Spleen (tissue), 13 donors: Measurements from ENCODE around the gene FOXD2. TPM values are rescaled to one million over a fixed set of nuclear protein-coding genes. Genes with fewer than 3 reads are reported as not detected.

Experiments used
- DNase-seq: peaks from one replicate; pipeline ENCODE4 v3.0.0-alpha.2; 2020
- H3K27ac ChIP-seq, 8 donors: fragments of 200-600 bp; sonication (generic) in 7 of 8; 1 replicate in 4 of 8; 2 replicates in 4 of 8; pipeline versions ENCODE4 v1.5.0 to v1.8.0; 2016 to 2021; ENCODE audit warnings: inconsistent platforms in 4 of 8, mild to moderate bottlenecking in 4 of 8, moderate library complexity in 1 of 8
- H3K27me3 ChIP-seq, 7 donors: fragments of 200-600 bp; sonication (generic) in 6 of 7; replicated peaks in 1 of 7; 1 replicate in 4 of 7; 2 replicates in 3 of 7; pipeline versions ENCODE4 v1.5.0 to v1.8.0; 2016 to 2021; ENCODE audit warnings: inconsistent platforms in 3 of 7, mild to moderate bottlenecking in 1 of 7
- H3K36me3 ChIP-seq, 6 donors: fragments of 200-600 bp; sonication (generic) in 5 of 6; 1 replicate in 4 of 6; 2 replicates in 2 of 6; pipeline versions ENCODE4 v1.5.0 to v1.8.0; 2016 to 2021; ENCODE audit warnings: inconsistent platforms in 2 of 6
- H3K4me1 ChIP-seq, 6 donors: fragments of 200-600 bp; sonication (generic) in 5 of 6; 1 replicate in 3 of 6; 2 replicates in 3 of 6; pipeline versions ENCODE4 v1.5.0 to v1.8.0; 2016 to 2021; ENCODE audit warnings: inconsistent platforms in 3 of 6
- H3K4me3 ChIP-seq, 8 donors: fragments of 200-600 bp; sonication (generic) in 7 of 8; 1 replicate in 4 of 8; 2 replicates in 4 of 8; pipeline versions ENCODE4 v1.5.0 to v1.8.0; 2016 to 2021; ENCODE audit warnings: inconsistent platforms in 4 of 8, mild to moderate bottlenecking in 4 of 8, moderate library complexity in 2 of 8
- H3K9me3 ChIP-seq, 8 donors: fragments of 200-600 bp; sonication (generic) in 7 of 8; 1 replicate in 4 of 8; 2 replicates in 4 of 8; pipeline versions ENCODE4 v1.5.0 to v1.8.0; 2016 to 2021; ENCODE audit warnings: inconsistent platforms in 4 of 8
- CTCF ChIP-seq, 11 experiments: fragments of 200-600 bp in 7 of 11; fragments of 450-650 bp in 4 of 11; sonication (generic) in 4 of 11; IDR thresholded peaks in 8 of 11; conservative IDR thresholded peaks in 3 of 11; 1 replicate in 7 of 11; 2 replicates in 4 of 11; pipeline versions ENCODE4 v1.4.0 to v1.8.0; 2016 to 2021; ENCODE audit warnings: antibody characterized with exemption in 11 of 11, inconsistent platforms in 4 of 11, mild to moderate bottlenecking in 1 of 11
- POLR2A ChIP-seq, 3 donors: fragments of 450-650 bp; IDR thresholded peaks; one replicate each; pipeline ENCODE4 v1.5.1; 2017; ENCODE audit warnings: antibody characterized with exemption in 3 of 3, mild to moderate bottlenecking in 1 of 3
- POLR2AphosphoS5 ChIP-seq, 3 donors: sonication (generic); formaldehyde crosslinking; IDR thresholded peaks; one replicate each; pipeline ENCODE4 v1.5.1; 2017; ENCODE audit warnings: antibody characterized with exemption in 3 of 3
- WGBS, 5 donors: extraction: QIAGEN DNeasy Blood & Tissue Kit in 3 of 5; methylation state at CpG; one replicate each; pipeline versions ENCODE4 v1.1.5 to v1.1.7; 2013 to 2018; 5-methylcytosine and 5-hydroxymethylcytosine counted together
- intact Hi-C: fragments of 100-400 bp; cut with DNase I; formaldehyde crosslinking; loops from one replicate; pipeline ENCODE4 v1.15.0; 2023; ENCODE audit warnings: low total_unique reads
- long read RNA-seq, 2 donors: transcript quantifications; one replicate each; lab custom pipeline, GENCODE V29; 2026
- polyA plus RNA-seq, 3 donors: library from polyadenylated mRNA; stranded (reverse); fragments of 200-250 nt; gene quantifications; one replicate each; pipeline ENCODE4 v1.2.1, GENCODE V29; 2013
- total RNA-seq, 7 donors: library from RNA; depleted of rRNA in 3 of 7; stranded (reverse); fragments of >200 nt in 3 of 7; fragmentation: NEBNext Ultra II Directional in 4 of 7; extraction: Animal tissue kit (Norgen Biotek cat#: 25700) in 4 of 7; gene quantifications; one replicate each; pipeline versions ENCODE4 v1.1.0 to v1.2.1, GENCODE V29; 2016 to 2021
- donor health status: healthy with polysubstance abuse.
- donor health status: DM: no; HTN: no; CAD: no; lungs with moderate emphysema.
- donor health status: DM: no; HTN: no; CAD: no.
- donor health status: Bipolar disorder and iron deficiency.
- donor health status: healthy.
- donor health status: DM: no; HTN: no; CAD: no.
- donor health status: DM: yes; HTN: yes; CAD: no.

Gene FOXD2
- total RNA-seq (1 to 10 TPM in 3 of 7 donors, under 1 TPM in 4; 0.37 to 1.7 (median 0.92) TPM), polyA plus RNA-seq (under 1 TPM; 0.09 to 0.26 (median 0.09) TPM)
- long read RNA-seq, donor 1, full-length matches to known transcripts, result 2 of 2 reads
- long read RNA-seq, donor 1, partial matches to known transcripts, result 0 of 2 reads
- long read RNA-seq, donor 1, other reads (novel, unspliced or antisense), result 0 of 2 reads
- long read RNA-seq, donor 2, full-length matches to known transcripts, result 1 of 1 reads
- long read RNA-seq, donor 2, partial matches to known transcripts, result 0 of 1 reads
- long read RNA-seq, donor 2, other reads (novel, unspliced or antisense), result 0 of 1 reads

GRCh38 chr1:47437447-47438164 is at the start of gene FOXD2:
TSS of gene FOXD2 (plus strand) at chr1:47438044. CDS start at chr1:47438136, 92 bp downstream.
- intact Hi-C loops, result loop anchor here (5.0 kb wide), 1 partner anchor 275 kb away; no protein-coding TSS in a partner anchor
- peaks cover 21 to 69% (median 53%) of the 10 kb centered on the region in 6 donors for H3K4me1 ChIP-seq
- TF ChIP-seq POLR2A (IDR thresholded peaks at IDR 0.05) (no peak), POLR2AphosphoS5 (IDR thresholded peaks at IDR 0.05) (peak; percentile 65 to 80 (median 77)), CTCF (IDR thresholded peaks at IDR 0.05 in 8 of 11, conservative IDR thresholded peaks at IDR 0.05 in 3 of 11) (peak; percentile 96 to 99 (median 98))
- H3K9me3 ChIP-seq, result no peaks in the 10 kb centered on the region
- H3K4me3 ChIP-seq, result peak within 1 kb of the TSS; percentile 64 to 88 (median 70)
- peaks cover 4 to 100% (median 72%) of the 10 kb centered on the region in 7 donors for H3K27me3 ChIP-seq
- DNase-seq, result peak; percentile 97
- WGBS, 5 donors, result 0 to 1% (median 1%) methylated on average over 11 to 80 of the region's 80 CpGs
- peak within 1 kb of the TSS; percentile 66 to 90 (median 86) for H3K27ac ChIP-seq
- peaks cover 0 to 10% (median 0%) of the 10 kb centered on the region in 6 donors for H3K36me3 ChIP-seq

DNA sequence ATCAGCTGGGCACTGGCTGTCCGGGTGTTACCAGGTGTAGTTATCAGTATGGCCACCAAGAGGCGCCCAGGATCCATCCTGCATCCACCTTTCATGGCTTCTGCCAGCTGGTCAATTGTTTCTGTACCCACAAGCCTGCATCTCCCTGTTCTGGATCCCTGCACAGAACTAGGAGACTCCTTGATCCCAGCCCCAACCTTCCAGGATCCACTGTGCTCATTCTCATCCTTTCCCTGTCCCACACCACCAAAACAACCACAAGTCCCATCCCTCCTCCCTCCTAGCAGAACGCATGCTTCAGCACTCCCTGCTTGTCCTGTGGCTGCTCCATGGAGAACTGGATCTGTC is 49.0 kb upstream of the FOXD2 start:
- Histone ChIP-seq H3K27ac (no peak overlapping the region), H3K4me3 (no peak overlapping the region), H3K4me1 (no peaks in the 10 kb centered on the region), H3K36me3 (peaks cover 0 to 1% (median 0%) of the 10 kb centered on the region in 6 donors), H3K9me3 (no peaks in the 10 kb centered on the region), H3K27me3 (peaks cover 0 to 17% (median 0%) of the 10 kb centered on the region in 7 donors)
- whole genome bisulfite sequencing, 5 donors, result 23 to 35% (median 29%) methylated on average over 3 of the region's 3 CpGs
- DNase-seq, result no peak
- intact Hi-C loops, result no loop called here
- TF ChIP-seq POLR2AphosphoS5 (IDR thresholded peaks at IDR 0.05) (no peak), CTCF (IDR thresholded peaks at IDR 0.05 in 8 of 11, conservative IDR thresholded peaks at IDR 0.05 in 3 of 11) (peak; percentile 24 to 72 (median 56)), POLR2A (IDR thresholded peaks at IDR 0.05) (no peak)

GRCh38 chr1:47389731-47390130 is 48.1 kb upstream of the FOXD2 start:
- 53 to 63% (median 63%) methylated on average over 2 of the region's 2 CpGs for WGBS, 5 donors
- intact Hi-C loops, result no loop called here
- H3K9me3 ChIP-seq, result no peaks in the 10 kb centered on the region
- no peak for DNase-seq
- no peak overlapping the region for H3K27ac ChIP-seq
- no peak for TF ChIP-seq POLR2AphosphoS5 (IDR thresholded peaks at IDR 0.05)
- TF ChIP-seq CTCF (IDR thresholded peaks at IDR 0.05 in 8 of 11, conservative IDR thresholded peaks at IDR 0.05 in 3 of 11), result no peak
- TF ChIP-seq POLR2A (IDR thresholded peaks at IDR 0.05), result no peak
- H3K4me1 ChIP-seq, result no peaks in the 10 kb centered on the region
- H3K36me3 ChIP-seq, result no peaks in the 10 kb centered on the region
- H3K4me3 ChIP-seq, result no peak overlapping the region
- H3K27me3 ChIP-seq, result peaks cover 0 to 22% (median 0%) of the 10 kb centered on the region in 7 donors

DNA sequence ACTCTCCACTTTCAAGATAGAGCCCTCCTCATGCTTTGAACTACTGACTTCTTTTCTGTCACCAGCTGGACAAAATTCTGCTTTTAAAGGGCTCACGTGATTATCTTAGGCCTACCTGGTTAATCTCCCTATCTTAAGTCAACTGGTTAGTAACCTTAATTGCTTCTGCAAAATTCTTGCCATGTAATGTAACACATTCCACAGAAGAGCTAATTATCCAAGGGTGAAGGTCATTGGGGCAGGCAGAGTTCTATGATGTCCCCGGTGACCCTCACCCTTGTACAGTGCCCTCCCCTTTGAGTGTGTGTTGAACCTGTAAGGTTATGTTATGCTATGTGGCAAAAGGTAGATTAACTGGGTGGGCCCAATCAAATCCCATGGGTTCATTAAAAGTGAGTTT is 47.0 kb upstream of the FOXD2 start:
- Histone ChIP-seq H3K36me3 (no peaks in the 10 kb centered on the region), H3K27ac (no peak overlapping the region), H3K4me3 (no peak overlapping the region), H3K9me3 (no peaks in the 10 kb centered on the region), H3K27me3 (peaks cover 0 to 26% (median 0%) of the 10 kb centered on the region in 7 donors), H3K4me1 (no peaks in the 10 kb centered on the region)
- TF ChIP-seq POLR2AphosphoS5 (IDR thresholded peaks at IDR 0.05), result no peak
- no peak for TF ChIP-seq CTCF (IDR thresholded peaks at IDR 0.05 in 8 of 11, conservative IDR thresholded peaks at IDR 0.05 in 3 of 11)
- TF ChIP-seq POLR2A (IDR thresholded peaks at IDR 0.05), result no peak
- 66 to 95% (median 85%) methylated on average over 2 of the region's 2 CpGs for WGBS, 5 donors
- DNase-seq, result no peak
- intact Hi-C loops, result no loop called here
